GM19035 (cell line): Measurements from ENCODE around the gene KRT34.

Experiments
- ATAC-seq: cut with Tn5 transposase; IDR thresholded peaks from one replicate; pipeline ENCODE4 v1.9.1; 2021; ENCODE audit not compliant: unreplicated experiment

KRT34 gene

GRCh38 chr17:41333836-41334235 is 48.3 kb downstream of the KRT34 start:
- ATAC-seq: no peak

DNA sequence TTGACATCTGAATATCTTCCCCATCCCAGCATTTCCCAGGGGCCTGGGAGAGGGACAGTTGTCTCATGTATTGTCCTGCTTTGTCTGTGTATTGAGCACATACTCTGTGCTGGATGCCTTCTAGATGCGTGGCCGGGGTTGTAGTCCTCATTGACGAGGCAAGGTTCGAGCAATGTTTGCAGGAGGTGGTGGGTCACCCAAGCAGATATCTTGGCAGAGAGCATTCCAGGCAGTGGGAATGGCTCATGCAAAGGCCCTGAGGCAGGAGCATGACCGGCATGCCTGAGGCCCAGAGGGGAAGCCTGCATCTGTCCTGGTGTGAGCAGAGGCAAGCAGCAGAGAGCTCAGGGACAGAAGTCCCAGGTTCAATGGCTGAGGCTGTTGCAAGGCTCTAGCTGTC is 49.0 kb downstream of the KRT34 start:
- no peak for ATAC-seq

GRCh38 chr17:41332239-41332638 is 49.9 kb downstream of the KRT34 start:
- no peak for ATAC-seq

DNA sequence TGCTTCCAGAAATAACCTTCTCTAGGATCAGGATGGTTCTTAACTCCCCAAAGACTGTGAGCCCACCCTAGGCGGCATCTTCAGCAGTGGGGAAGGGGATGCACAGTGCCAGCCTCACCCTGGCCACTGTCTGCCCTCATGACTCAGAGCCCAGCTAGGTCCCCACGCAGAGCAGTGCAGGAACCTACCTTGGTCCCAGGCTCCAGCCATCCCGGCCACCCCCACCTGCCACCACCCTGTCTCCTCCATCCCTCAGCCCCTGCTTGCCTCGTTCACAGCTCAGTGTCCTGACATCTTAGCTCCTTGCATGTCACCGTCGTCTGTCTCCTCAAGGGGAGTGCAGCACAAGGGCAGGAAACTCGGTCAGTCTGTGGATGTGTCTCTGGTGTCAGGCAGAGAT is 50.5 kb downstream of the KRT34 start:
- no peak for ATAC-seq

DNA sequence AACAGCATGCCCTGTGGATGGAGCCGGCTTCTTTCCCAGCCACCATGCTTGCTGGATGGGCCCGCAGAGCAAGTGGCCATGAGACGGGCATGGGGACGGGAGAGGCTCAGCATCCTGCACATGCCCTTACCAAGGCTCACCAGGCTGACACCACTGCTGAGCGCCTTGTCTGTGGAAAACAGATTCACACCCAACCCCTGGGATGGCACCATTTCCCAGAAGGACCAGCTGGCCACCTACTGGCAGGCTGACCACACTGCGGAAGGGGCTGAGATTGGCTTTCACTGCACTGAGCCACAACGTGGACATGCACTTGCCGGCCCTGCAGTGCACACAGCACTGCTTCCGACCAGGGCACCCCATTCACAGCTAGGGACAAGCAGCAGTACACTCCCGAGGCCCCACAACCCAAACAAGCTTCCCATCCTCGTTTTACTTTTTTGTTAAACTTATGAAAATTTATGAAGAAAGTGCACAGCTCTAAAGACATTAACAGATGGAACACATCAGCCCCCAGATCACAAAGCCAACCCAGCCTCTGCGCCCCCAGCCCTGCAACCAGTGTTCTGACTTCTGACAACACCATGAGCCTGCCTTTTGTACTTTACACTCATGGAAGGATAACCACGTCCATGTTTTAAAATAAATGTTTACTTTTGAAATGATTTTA is 52.7 kb downstream of the KRT34 start:
- ATAC-seq: no peak

DNA sequence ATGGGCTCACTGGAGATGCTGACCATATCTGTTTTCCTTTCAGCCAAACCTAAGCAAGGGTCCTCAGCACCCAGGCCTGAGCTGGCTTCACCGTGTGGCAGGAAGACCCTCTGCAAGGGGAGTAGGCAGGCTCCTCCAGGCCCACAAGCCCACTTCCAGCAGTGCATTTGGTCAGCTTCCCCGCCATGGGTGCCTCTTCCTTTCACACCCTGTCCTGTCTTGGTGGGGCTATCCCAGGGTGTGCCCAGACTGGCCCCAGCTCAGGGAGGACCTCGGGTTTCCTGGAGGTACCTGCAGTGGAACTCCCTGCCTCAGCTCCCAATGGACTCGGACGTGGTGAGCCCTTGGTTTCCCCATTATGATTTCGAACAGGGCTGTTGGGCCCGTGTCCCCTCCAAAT is 53.9 kb downstream of the KRT34 start:
- no peak for ATAC-seq
